ENCODE results near the gene HSPBP1.

Gene HSPBP1

GRCh38 chr19:55229789-55230182, 50.1 kb downstream of the HSPBP1 start:
- TF ChIP-seq CTCF (IDR thresholded peaks at IDR 0.05; ENCODE audit: insufficient read depth, low read depth, low read length, missing control alignments): no peak
- no peak for DNase-seq (ENCODE audit: low read depth)
- H3K4me3 ChIP-seq (ENCODE audit: low read length): no peak overlapping the region

DNA sequence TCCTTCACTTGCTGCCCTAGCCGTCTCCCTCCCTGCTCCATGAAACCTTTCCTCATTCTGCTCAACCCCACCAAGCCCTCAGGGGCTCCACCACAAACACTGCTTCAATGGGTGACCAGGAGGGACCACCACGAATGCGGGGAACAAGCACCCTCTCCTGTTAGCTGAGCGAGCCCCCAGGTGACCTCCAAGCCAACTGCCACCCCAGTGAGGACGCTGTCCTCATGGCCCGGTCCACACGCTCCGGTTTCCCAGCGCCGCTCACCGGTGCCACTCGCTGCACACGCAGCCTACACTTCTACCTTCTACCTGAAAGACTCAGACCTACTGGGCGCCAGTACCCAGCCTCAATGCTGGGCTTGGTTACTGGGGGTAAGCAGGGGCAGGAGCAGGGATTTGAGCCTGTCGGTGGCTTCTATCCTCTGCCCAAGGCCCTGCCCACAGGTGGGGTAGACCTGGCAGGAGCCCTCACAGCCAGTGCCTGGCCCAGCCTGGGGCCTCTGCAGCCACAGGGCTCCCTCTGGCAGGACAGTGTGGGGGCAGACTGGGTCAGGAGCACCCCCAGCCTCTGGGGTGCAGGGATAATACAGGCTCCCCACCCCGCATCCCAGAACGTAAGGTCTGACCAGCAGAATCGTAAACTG, 50.6 kb downstream of the HSPBP1 start:
- no peak for TF ChIP-seq CTCF (IDR thresholded peaks at IDR 0.05; ENCODE audit: insufficient read depth, low read depth, low read length, missing control alignments)
- no peak overlapping the region for H3K4me3 ChIP-seq (ENCODE audit: low read length)
- no peak for DNase-seq (ENCODE audit: low read depth)

GRCh38 chr19:55228403-55229031, 51.4 kb downstream of the HSPBP1 start, which contains the start of gene TMEM86B:
TSS of gene TMEM86B (minus strand) at chr19:55228763. CDS start at chr19:55228741, 22 bp downstream.
- H3K4me3 ChIP-seq (ENCODE audit: low read length): no peak within 1 kb of the TSS
- no peak for TF ChIP-seq CTCF (IDR thresholded peaks at IDR 0.05; ENCODE audit: insufficient read depth, low read depth, low read length, missing control alignments)
- no peak for DNase-seq (ENCODE audit: low read depth)

GRCh38 chr19:55228015-55228391, 51.9 kb downstream of the HSPBP1 start:
- no peak for TF ChIP-seq CTCF (IDR thresholded peaks at IDR 0.05; ENCODE audit: insufficient read depth, low read depth, low read length, missing control alignments)
- no peak for DNase-seq (ENCODE audit: low read depth)
- H3K4me3 ChIP-seq (ENCODE audit: low read length): no peak overlapping the region

GRCh38 chr19:55227241-55228014, 52.5 kb downstream of the HSPBP1 start:
- no peak for DNase-seq (ENCODE audit: low read depth)
- no peak for TF ChIP-seq CTCF (IDR thresholded peaks at IDR 0.05; ENCODE audit: insufficient read depth, low read depth, low read length, missing control alignments)
- no peak overlapping the region for H3K4me3 ChIP-seq (ENCODE audit: low read length)

DNA sequence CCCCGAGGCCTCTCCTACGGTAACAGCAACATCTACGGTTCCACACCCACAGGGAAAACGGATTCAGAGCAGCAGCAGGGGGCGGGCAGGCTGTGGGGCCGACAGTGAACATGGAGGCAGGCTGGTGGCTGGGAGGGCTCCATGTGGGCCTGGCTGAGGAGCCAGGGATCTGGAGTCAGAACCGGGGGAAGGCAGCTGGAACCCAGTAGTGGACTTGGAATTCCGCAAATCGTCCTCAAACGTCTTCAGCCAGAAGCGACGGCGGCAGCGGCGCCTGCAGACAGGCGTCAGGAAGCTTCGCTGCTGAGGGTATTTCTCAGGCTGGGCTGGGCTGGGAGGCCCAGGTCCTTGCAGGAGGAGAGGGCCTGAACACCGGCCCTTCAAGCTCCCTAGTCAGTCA, 53.1 kb downstream of the HSPBP1 start:
- H3K4me3 ChIP-seq (ENCODE audit: low read length): no peak overlapping the region
- DNase-seq (ENCODE audit: low read depth): no peak
- TF ChIP-seq CTCF (IDR thresholded peaks at IDR 0.05; ENCODE audit: insufficient read depth, low read depth, low read length, missing control alignments): no peak
